ENCODE data around the gene PRLR.
"Not testable (repeated sequence)": the region's sequence is repeated elsewhere in the genome, so short reads cannot be mapped to it uniquely, and the experiment has no call there.

Gene PRLR

GRCh38 chr5:35202319-35203111 is 27.8 kb downstream of the PRLR start:
- intact Hi-C loops (cut with DNase I): no loop called here
- peak in 29 of 42 donors; percentile 19 to 73 (median 41) for DNase-seq

- DNase-seq: no peak
- intact Hi-C loops (cut with DNase I): no loop called here
Observed at GRCh38 chr5:35201291-35201690, 29.0 kb downstream of the PRLR start.

GRCh38 chr5:35199886-35200285 is 30.4 kb downstream of the PRLR start:
- intact Hi-C loops (cut with DNase I): no loop called here
- DNase-seq: no peak

- no peak for DNase-seq
- intact Hi-C loops (cut with DNase I): no loop called here
Observed at GRCh38 chr5:35198686-35199085, 31.6 kb downstream of the PRLR start.

- intact Hi-C loops (cut with DNase I): no loop called here
- no peak for DNase-seq
Observed at GRCh38 chr5:35198075-35198474, 32.2 kb downstream of the PRLR start.

GRCh38 chr5:35197351-35197750 is 32.9 kb downstream of the PRLR start:
- intact Hi-C loops (cut with DNase I): no loop called here

GRCh38 chr5:35195472-35195852 is 34.8 kb downstream of the PRLR start:
- DNase-seq: peak in 4 of 42 donors; percentile 25 to 47 (median 37)
- intact Hi-C loops (cut with DNase I): no loop called here

More at GRCh38 chr5:35197351-35197750, 32.9 kb downstream of the PRLR start:
- DNase-seq: no peak

GRCh38 chr5:35194635-35195471 is 35.4 kb downstream of the PRLR start:
- DNase-seq: peak in 31 of 42 donors; percentile 6 to 65 (median 32)
- intact Hi-C loops (cut with DNase I): no loop called here

GRCh38 chr5:35192506-35192905 is 37.8 kb downstream of the PRLR start:
- no peak for DNase-seq
- intact Hi-C loops (cut with DNase I): no loop called here

GRCh38 chr5:35189801-35190200 is 40.5 kb downstream of the PRLR start:
- intact Hi-C loops (cut with DNase I); DNase-seq: not testable (repeated sequence)

GRCh38 chr5:35188031-35188457 is 42.2 kb downstream of the PRLR start:
- intact Hi-C loops (cut with DNase I): no loop called here
- DNase-seq: no peak

GRCh38 chr5:35187621-35188020 is 42.7 kb downstream of the PRLR start:
- intact Hi-C loops (cut with DNase I): not testable (repeated sequence)

GRCh38 chr5:35186749-35187148 is 43.5 kb downstream of the PRLR start:
- intact Hi-C loops (cut with DNase I): no loop called here
- no peak for DNase-seq

More at GRCh38 chr5:35187621-35188020, 42.7 kb downstream of the PRLR start:
- not testable (repeated sequence) for DNase-seq

- intact Hi-C loops (cut with DNase I): no loop called here
Observed at GRCh38 chr5:35185518-35185917, 44.8 kb downstream of the PRLR start.

GRCh38 chr5:35183556-35183955 is 46.7 kb downstream of the PRLR start:
- DNase-seq: no peak
- intact Hi-C loops (cut with DNase I): no loop called here

More at GRCh38 chr5:35185518-35185917, 44.8 kb downstream of the PRLR start:
- DNase-seq: no peak

GRCh38 chr5:35182910-35183535 is 47.3 kb downstream of the PRLR start:
- intact Hi-C loops (cut with DNase I): no loop called here
- DNase-seq: peak in 31 of 42 donors; percentile 3 to 73 (median 46)

- DNase-seq: no peak
- intact Hi-C loops (cut with DNase I): no loop called here
Observed at GRCh38 chr5:35182486-35182885, 47.8 kb downstream of the PRLR start.

GRCh38 chr5:35180046-35180445 is 50.2 kb downstream of the PRLR start:
- intact Hi-C loops (cut with DNase I): no loop called here
- DNase-seq: no peak

- intact Hi-C loops (cut with DNase I): no loop called here
- DNase-seq: no peak
Observed at GRCh38 chr5:35177783-35178182, 52.5 kb downstream of the PRLR start.

- intact Hi-C loops (cut with DNase I): no loop called here
- no peak for DNase-seq
Observed at GRCh38 chr5:35172533-35172932, 57.8 kb downstream of the PRLR start.

Measured in head of caudate nucleus (tissue), 42 donors.